A549 (cell line): ENCODE results near the gene XIAP.

ENCODE experiments used
- BHLHE40 ChIP-seq: IDR thresholded peaks from 2 replicates; pipeline ENCODE4 v1.6.1; 2012; ENCODE audit warnings: low read depth, low read length, inconsistent platforms
- CBX2 ChIP-seq: fragments of 200-600 bp; sonication (generic); IDR thresholded peaks from 2 replicates; pipeline ENCODE4 v1.6.1; 2016; ENCODE audit warnings: low read depth, mild to moderate bottlenecking, borderline replicate concordance
- CBX8 ChIP-seq: fragments of 200-600 bp; sonication (generic); IDR thresholded peaks from 2 replicates; pipeline ENCODE4 v1.6.1; 2016
- CEBPB ChIP-seq, 2 experiments: fragments of >200 bp in 1 of 2; sonication (Bioruptor Twin) in 1 of 2; formaldehyde crosslinking in 1 of 2; IDR thresholded peaks; 2 replicates each; pipeline ENCODE4 v1.6.1; 2012 to 2016
- EP300 ChIP-seq, 2 experiments: fragments of >200 bp; sonication (Bioruptor Twin); formaldehyde crosslinking; IDR thresholded peaks; 2 replicates in 1 of 2; 3 replicates in 1 of 2; pipeline ENCODE4 v1.6.1; 2016 to 2017
- NPAS2 ChIP-seq: fragments of 250-450 bp; sonication (Bioruptor Pico); IDR thresholded peaks from 2 replicates; pipeline ENCODE4 v1.8.0; 2022; ENCODE audit warnings: mild to moderate bottlenecking, moderate library complexity, borderline replicate concordance
- PBX3 ChIP-seq: IDR thresholded peaks from 2 replicates; pipeline ENCODE4 v1.6.1; 2012
- POLR2A ChIP-seq: IDR thresholded peaks from 2 replicates; pipeline ENCODE4 v1.6.1; 2012; ENCODE audit warnings: mild to moderate bottlenecking, low read length
- RAD21 ChIP-seq, 2 experiments: fragments of >200 bp in 1 of 2; sonication (Bioruptor Twin) in 1 of 2; formaldehyde crosslinking in 1 of 2; IDR thresholded peaks in 1 of 2; conservative IDR thresholded peaks in 1 of 2; 2 replicates in 1 of 2; 3 replicates in 1 of 2; pipeline ENCODE4 v1.6.1; 2012 to 2018; ENCODE audit warnings: inconsistent platforms in 1 of 2
- RCOR1 ChIP-seq: fragments of 150-350 bp; IDR thresholded peaks from 2 replicates; pipeline ENCODE4 v1.6.1; 2014; ENCODE audit warnings: antibody characterized with exemption, low read length, low read depth
- SMC3 ChIP-seq: fragments of >200 bp; sonication (Bioruptor Twin); formaldehyde crosslinking; IDR thresholded peaks from 3 replicates; pipeline ENCODE4 v1.6.1; 2018; ENCODE audit warnings: inconsistent platforms
- ZFP36 ChIP-seq: fragments of 450-650 bp; IDR thresholded peaks from 2 replicates; pipeline ENCODE4 v1.6.1; 2014; ENCODE audit warnings: borderline replicate concordance; ENCODE audit not compliant: partially characterized antibody
- TF ChIP-seq, protein P1 (sequence below): fragments of >200 bp; sonication (Bioruptor Twin); formaldehyde crosslinking; IDR thresholded peaks from 3 replicates; pipeline ENCODE4 v1.5.1; 2016
- TF ChIP-seq, protein P2 (sequence below): fragments of 250-450 bp; sonication (Bioruptor Pico); IDR thresholded peaks from 2 replicates; pipeline ENCODE4 v1.5.0; 2021; ENCODE audit warnings: mild to moderate bottlenecking, moderate library complexity, borderline replicate concordance

- TF ChIP-seq PBX3 (no peak), CEBPB (IDR thresholded peaks at IDR 0.05) (no peak), SMC3 (no peak), CBX8 (no peak), BHLHE40 (no peak), POLR2A (no peak), NPAS2 (CRISPR knock-in tag) (no peak), RCOR1 (no peak), CBX2 (no peak), RAD21 (conservative IDR thresholded peaks at IDR 0.05 in 1 of 2, IDR thresholded peaks at IDR 0.05 in 1 of 2) (no peak), EP300 (IDR thresholded peaks at IDR 0.05) (no peak), ZFP36 (no peak)
- TF ChIP-seq, protein P1, sequence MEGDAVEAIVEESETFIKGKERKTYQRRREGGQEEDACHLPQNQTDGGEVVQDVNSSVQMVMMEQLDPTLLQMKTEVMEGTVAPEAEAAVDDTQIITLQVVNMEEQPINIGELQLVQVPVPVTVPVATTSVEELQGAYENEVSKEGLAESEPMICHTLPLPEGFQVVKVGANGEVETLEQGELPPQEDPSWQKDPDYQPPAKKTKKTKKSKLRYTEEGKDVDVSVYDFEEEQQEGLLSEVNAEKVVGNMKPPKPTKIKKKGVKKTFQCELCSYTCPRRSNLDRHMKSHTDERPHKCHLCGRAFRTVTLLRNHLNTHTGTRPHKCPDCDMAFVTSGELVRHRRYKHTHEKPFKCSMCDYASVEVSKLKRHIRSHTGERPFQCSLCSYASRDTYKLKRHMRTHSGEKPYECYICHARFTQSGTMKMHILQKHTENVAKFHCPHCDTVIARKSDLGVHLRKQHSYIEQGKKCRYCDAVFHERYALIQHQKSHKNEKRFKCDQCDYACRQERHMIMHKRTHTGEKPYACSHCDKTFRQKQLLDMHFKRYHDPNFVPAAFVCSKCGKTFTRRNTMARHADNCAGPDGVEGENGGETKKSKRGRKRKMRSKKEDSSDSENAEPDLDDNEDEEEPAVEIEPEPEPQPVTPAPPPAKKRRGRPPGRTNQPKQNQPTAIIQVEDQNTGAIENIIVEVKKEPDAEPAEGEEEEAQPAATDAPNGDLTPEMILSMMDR: no peak
- TF ChIP-seq, protein P2, sequence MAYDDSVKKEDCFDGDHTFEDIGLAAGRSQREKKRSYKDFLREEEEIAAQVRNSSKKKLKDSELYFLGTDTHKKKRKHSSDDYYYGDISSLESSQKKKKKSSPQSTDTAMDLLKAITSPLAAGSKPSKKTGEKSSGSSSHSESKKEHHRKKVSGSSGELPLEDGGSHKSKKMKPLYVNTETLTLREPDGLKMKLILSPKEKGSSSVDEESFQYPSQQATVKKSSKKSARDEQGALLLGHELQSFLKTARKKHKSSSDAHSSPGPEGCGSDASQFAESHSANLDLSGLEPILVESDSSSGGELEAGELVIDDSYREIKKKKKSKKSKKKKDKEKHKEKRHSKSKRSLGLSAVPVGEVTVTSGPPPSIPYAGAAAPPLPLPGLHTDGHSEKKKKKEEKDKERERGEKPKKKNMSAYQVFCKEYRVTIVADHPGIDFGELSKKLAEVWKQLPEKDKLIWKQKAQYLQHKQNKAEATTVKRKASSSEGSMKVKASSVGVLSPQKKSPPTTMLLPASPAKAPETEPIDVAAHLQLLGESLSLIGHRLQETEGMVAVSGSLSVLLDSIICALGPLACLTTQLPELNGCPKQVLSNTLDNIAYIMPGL (CRISPR knock-in tag): no peak
These were observed 83.6 kb downstream of the XIAP start for GRCh38 chrX:123943488-123943887.
